AG20443 (cell line): ENCODE results near the gene LAMC3.

Experiments used
- DNase-seq: peaks from one replicate; pipeline ENCODE4 v3.0.0; 2012; ENCODE audit warnings: low spot score, mixed read lengths

LAMC3 gene

GRCh38 chr9:131121346-131121745 is 112.4 kb downstream of the LAMC3 start:
- DNase-seq = no peak

DNA sequence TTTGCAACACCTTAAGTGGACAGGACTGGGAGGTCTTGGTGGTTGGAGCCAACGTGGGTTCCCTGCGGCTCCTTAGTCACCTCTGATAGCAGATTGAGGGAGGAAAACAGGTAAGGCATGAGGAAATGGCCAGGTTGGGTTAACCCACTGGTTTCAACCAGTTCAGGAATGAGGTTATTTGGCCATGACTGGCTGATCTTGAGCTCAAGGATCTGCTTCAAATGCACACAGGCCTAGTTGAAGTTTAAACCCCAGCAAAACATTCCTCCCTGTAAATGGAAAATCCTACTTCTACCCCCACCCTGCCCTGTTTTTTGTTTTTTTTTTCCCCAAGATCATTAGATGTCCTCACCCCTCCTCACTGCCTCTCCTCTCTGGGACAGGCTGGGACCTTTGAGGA is 113.2 kb downstream of the LAMC3 start:
- no peak for DNase-seq

GRCh38 chr9:131125038-131125287 is 116.0 kb downstream of the LAMC3 start:
- DNase-seq = no peak

GRCh38 chr9:131125288-131126058 is 116.5 kb downstream of the LAMC3 start, which contains the start of gene NUP214:
TSS of gene NUP214 (plus strand) at chr9:131125586. CDS start at chr9:131125705, 119 bp downstream.
- peak; percentile 100 for DNase-seq

- DNase-seq = no peak
These were observed 117.1 kb downstream of the LAMC3 start for GRCh38 chr9:131126059-131126426.

- DNase-seq = no peak
These were observed 120.2 kb downstream of the LAMC3 start for GRCh38 chr9:131129183-131129582.

DNA sequence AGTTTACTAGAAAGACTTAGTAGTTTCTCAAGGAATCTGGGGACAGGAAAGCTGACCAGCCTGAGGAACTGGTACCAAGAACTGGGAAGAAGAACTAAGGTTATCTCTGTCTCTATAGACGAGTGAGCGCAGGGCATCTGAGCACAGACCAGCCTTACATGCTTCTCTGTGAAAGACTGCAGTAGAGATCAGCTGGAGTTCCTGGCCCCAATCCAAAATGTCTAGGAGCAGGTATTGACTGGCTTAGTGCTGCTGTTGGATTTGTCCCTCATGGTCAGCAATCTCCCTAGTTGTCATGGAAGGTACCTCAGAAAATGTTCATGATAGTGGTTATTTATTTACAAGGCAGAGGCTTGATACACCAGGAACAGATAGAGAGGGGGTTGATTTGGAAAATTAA is 129.7 kb downstream of the LAMC3 start:
- DNase-seq = no peak

DNA sequence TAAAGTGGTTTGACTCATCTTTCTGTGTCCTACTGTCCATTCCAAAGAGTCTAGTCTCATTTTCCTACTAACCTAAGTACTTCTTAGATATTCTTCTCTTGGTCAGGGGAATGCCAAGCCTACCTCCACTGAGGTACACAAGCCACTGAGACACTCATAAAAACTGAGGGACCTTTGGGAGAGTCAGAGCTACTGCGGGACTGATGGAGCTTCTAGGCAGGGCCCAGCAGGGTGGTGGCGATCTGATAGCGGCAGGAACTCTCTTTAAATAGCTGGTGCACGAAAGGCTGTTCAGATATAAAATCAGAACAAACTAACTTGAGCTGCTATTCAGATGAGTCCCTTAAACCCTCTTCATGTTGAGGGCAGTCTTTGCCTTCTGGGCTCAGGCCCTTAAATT is 131.1 kb downstream of the LAMC3 start:
- no peak for DNase-seq

DNA sequence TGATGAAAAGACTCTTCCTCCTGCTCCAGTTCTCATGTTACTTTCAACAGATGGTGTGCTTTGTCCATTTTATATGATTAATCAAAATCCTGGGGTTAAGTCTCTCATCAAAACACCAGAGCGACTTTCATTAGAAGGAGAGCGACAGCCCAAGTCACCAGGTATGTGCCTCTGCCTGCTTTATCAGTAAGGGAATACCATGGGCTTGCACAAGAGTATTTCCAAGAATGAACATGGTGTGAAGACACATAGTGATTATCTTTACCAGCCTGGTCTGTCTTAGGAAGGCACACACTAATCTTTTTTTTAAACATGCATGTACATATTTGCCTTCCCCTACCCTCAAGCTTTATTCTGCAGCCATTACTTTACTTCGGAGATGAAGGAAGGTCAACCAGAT is 131.6 kb downstream of the LAMC3 start:
- no peak for DNase-seq

GRCh38 chr9:131142160-131142559 is 133.2 kb downstream of the LAMC3 start:
- DNase-seq = no peak
